ENCODE data around the gene CHD2.

CHD2 gene

GRCh38 chr15:92954002-92954401 is 53.9 kb downstream of the CHD2 start:
- peaks cover 93% of the 10 kb centered on the region for H3K36me3 Mint-ChIP-seq (ENCODE audit: low read depth)
- no peak for TF ChIP-seq CTCF (IDR thresholded peaks at IDR 0.05; ENCODE audit: unreplicated experiment in 3 of 3)
- no peak overlapping the region for H3K27ac Mint-ChIP-seq
- peaks cover 8% of the 10 kb centered on the region for H3K9me3 Mint-ChIP-seq
- H3K27me3 Mint-ChIP-seq (ENCODE audit: low read depth), result no peaks in the 10 kb centered on the region
- peaks cover 11% of the 10 kb centered on the region for H3K4me1 Mint-ChIP-seq
- no peak overlapping the region for H3K4me3 Mint-ChIP-seq

- H3K9me3 Mint-ChIP-seq, result peaks cover 2% of the 10 kb centered on the region
- peaks cover 93% of the 10 kb centered on the region for H3K36me3 Mint-ChIP-seq (ENCODE audit: low read depth)
- TF ChIP-seq CTCF (IDR thresholded peaks at IDR 0.05; ENCODE audit: unreplicated experiment in 3 of 3), result peak in 1 of 3 experiments; percentile 8
- H3K4me3 Mint-ChIP-seq, result no peak overlapping the region
- H3K27me3 Mint-ChIP-seq (ENCODE audit: low read depth), result no peaks in the 10 kb centered on the region
- H3K27ac Mint-ChIP-seq, result no peak overlapping the region
- peaks cover 11% of the 10 kb centered on the region for H3K4me1 Mint-ChIP-seq
These were observed 54.5 kb downstream of the CHD2 start for GRCh38 chr15:92954578-92954977.

GRCh38 chr15:92955706-92956105 is 55.6 kb downstream of the CHD2 start:
- TF ChIP-seq CTCF (IDR thresholded peaks at IDR 0.05; ENCODE audit: unreplicated experiment in 3 of 3), result no peak
- Mint-ChIP-seq H3K36me3 (ENCODE audit: low read depth) (peaks cover 93% of the 10 kb centered on the region), H3K4me1 (peaks cover 6% of the 10 kb centered on the region), H3K27me3 (ENCODE audit: low read depth) (no peaks in the 10 kb centered on the region), H3K4me3 (no peak overlapping the region), H3K9me3 (no peaks in the 10 kb centered on the region), H3K27ac (no peak overlapping the region)

GRCh38 chr15:92958105-92958504 is 58.0 kb downstream of the CHD2 start:
- Mint-ChIP-seq H3K4me1 (no peaks in the 10 kb centered on the region), H3K27me3 (ENCODE audit: low read depth) (no peaks in the 10 kb centered on the region), H3K9me3 (peaks cover 15% of the 10 kb centered on the region), H3K27ac (peak overlapping the region in 1 of 3 experiments; percentile 60), H3K36me3 (ENCODE audit: low read depth) (peaks cover 98% of the 10 kb centered on the region), H3K4me3 (no peak overlapping the region)
- no peak for TF ChIP-seq CTCF (IDR thresholded peaks at IDR 0.05; ENCODE audit: unreplicated experiment in 3 of 3)

GRCh38 chr15:92959219-92959618 is 59.1 kb downstream of the CHD2 start:
- no peak for TF ChIP-seq CTCF (IDR thresholded peaks at IDR 0.05; ENCODE audit: unreplicated experiment in 3 of 3)
- H3K9me3 Mint-ChIP-seq, result peaks cover 17% of the 10 kb centered on the region
- H3K27ac Mint-ChIP-seq, result no peak overlapping the region
- no peaks in the 10 kb centered on the region for H3K4me1 Mint-ChIP-seq
- no peak overlapping the region for H3K4me3 Mint-ChIP-seq
- H3K36me3 Mint-ChIP-seq (ENCODE audit: low read depth), result peaks cover 98% of the 10 kb centered on the region
- H3K27me3 Mint-ChIP-seq (ENCODE audit: low read depth), result no peaks in the 10 kb centered on the region

- TF ChIP-seq CTCF (IDR thresholded peaks at IDR 0.05; ENCODE audit: unreplicated experiment in 3 of 3), result no peak
- Mint-ChIP-seq H3K27me3 (ENCODE audit: low read depth) (no peaks in the 10 kb centered on the region), H3K4me3 (no peak overlapping the region), H3K4me1 (no peaks in the 10 kb centered on the region), H3K27ac (peak overlapping the region in 1 of 3 experiments; percentile 91), H3K9me3 (peaks cover 17% of the 10 kb centered on the region), H3K36me3 (ENCODE audit: low read depth) (peaks cover 97% of the 10 kb centered on the region)
These were observed 61.0 kb downstream of the CHD2 start for GRCh38 chr15:92960996-92961681.
